H1 (cell line): ENCODE measurements around the gene RERE.

Experiments used
- CBX5 ChIP-seq: fragments of 300-800, 300-1000 bp; sonication (generic); IDR thresholded peaks from 2 replicates; pipeline ENCODE4 v1.7.1; 2016; ENCODE audit warnings: antibody characterized with exemption, low read length, low read depth
- HDAC2 ChIP-seq, 2 experiments: fragments of 300-600 bp in 1 of 2; sonication (generic) in 1 of 2; IDR thresholded peaks; 2 replicates each; pipeline ENCODE4 v1.6.1; 2011 to 2012; ENCODE audit warnings: low read depth in 2 of 2, low read length in 2 of 2, mild to moderate bottlenecking in 2 of 2, moderate library complexity in 2 of 2, borderline replicate concordance in 1 of 2, inconsistent platforms in 1 of 2
- POLR2AphosphoS5 ChIP-seq: IDR thresholded peaks from 2 replicates; pipeline ENCODE4 v1.6.1; 2011; ENCODE audit warnings: low read depth, low read length
- TAF1 ChIP-seq: IDR thresholded peaks from 2 replicates; pipeline ENCODE4 v1.6.1; 2011; ENCODE audit warnings: mild to moderate bottlenecking, low read depth, low read length
- TBP ChIP-seq: IDR thresholded peaks from 2 replicates; pipeline ENCODE4 v1.6.1; 2011; ENCODE audit warnings: low read depth, low read length, improper control_type of control experiment
- TF ChIP-seq, protein P1 (sequence below), 3 experiments: IDR thresholded peaks; 1 replicate in 2 of 3; 2 replicates in 1 of 3; pipeline versions ENCODE4 v1.5.1 to v1.6.1; 2011; ENCODE audit warnings: low read length in 3 of 3, mild to moderate bottlenecking in 3 of 3, inconsistent platforms in 2 of 3, low read depth in 1 of 3, moderate library complexity in 1 of 3; ENCODE audit not compliant: insufficient read depth in 1 of 3; ENCODE audit errors: control extremely low read depth in 1 of 3

- 0 out of 4 replicates have a peak, but pooled peaks of 1 of the 2 experiments have one; percentile 63 for TF ChIP-seq HDAC2 (IDR thresholded peaks at IDR 0.05; ENCODE audit: borderline replicate concordance in 1 of 2, low read depth in 2 of 2, low read length in 2 of 2)
- TF ChIP-seq CBX5: no peak
- TF ChIP-seq TAF1: no peak
- TF ChIP-seq POLR2AphosphoS5: no peak
- TF ChIP-seq, protein P1, sequence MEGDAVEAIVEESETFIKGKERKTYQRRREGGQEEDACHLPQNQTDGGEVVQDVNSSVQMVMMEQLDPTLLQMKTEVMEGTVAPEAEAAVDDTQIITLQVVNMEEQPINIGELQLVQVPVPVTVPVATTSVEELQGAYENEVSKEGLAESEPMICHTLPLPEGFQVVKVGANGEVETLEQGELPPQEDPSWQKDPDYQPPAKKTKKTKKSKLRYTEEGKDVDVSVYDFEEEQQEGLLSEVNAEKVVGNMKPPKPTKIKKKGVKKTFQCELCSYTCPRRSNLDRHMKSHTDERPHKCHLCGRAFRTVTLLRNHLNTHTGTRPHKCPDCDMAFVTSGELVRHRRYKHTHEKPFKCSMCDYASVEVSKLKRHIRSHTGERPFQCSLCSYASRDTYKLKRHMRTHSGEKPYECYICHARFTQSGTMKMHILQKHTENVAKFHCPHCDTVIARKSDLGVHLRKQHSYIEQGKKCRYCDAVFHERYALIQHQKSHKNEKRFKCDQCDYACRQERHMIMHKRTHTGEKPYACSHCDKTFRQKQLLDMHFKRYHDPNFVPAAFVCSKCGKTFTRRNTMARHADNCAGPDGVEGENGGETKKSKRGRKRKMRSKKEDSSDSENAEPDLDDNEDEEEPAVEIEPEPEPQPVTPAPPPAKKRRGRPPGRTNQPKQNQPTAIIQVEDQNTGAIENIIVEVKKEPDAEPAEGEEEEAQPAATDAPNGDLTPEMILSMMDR (IDR thresholded peaks at IDR 0.05; ENCODE audit: control extremely low read depth in 1 of 3, insufficient read depth in 1 of 3, low read depth in 1 of 3, low read length in 3 of 3): no peak
- TF ChIP-seq TBP: no peak
Observed at GRCh38 chr1:8731162-8731561, 86.3 kb downstream of the RERE start.
